ENCODE results near the gene MAT2B.

The MAT2B gene

DNA sequence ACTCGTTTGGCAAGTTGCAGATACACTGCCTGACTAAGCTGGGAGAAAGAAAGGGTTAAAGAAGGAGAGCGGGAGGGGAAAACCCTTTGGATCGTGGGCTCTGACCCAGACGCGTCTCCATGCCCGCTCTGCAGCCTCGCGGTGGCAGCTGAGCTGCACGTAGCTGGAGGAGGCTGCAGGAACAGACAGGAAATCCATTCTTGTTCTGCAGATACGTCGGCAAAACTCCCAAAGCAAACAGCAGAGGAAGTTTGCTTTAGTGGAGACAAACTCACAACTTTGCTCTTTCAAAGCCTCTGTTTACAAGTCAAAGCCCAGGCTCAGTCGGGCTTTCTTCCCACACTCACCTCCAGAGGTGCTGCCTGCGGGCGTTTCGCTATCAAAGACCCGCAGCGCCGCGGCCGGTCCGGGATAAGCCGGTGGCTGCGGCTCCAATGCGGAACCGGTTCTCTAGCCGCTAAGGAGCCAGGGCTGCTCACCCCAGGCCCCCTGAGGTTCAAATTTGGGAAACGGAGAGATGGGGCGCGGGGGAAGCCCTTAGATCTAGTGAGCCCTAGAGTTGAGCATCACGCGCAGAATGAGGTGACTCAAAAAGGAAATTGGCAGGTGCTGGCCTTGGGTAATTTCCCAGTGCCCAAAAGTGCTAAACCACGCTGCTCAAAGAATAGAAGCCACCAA lies 60.7 kb downstream of the MAT2B start:
- H2AFZ ChIP-seq (ENCODE audit: low read length) = peak overlapping the region; percentile 84
- H3K36me3 ChIP-seq (replicated peaks in 1 of 2; ENCODE audit: control insufficient read depth in 2 of 2, insufficient read depth in 2 of 2, low read length in 2 of 2) = no peaks in the 10 kb centered on the region
- no peak overlapping the region for H4K91ac ChIP-seq (ENCODE audit: low read depth, low read length, poor library complexity)
- H3K14ac ChIP-seq (ENCODE audit: low read length) = no peak overlapping the region
- peak overlapping the region; percentile 63 for H3K4me2 ChIP-seq (ENCODE audit: insufficient read depth, low read length, poor library complexity, severe bottlenecking)
- no peak overlapping the region for H2BK12ac ChIP-seq (ENCODE audit: low read length)
- no peaks in the 10 kb centered on the region for H3K9me3 ChIP-seq (replicated peaks in 1 of 2; ENCODE audit: control insufficient read depth in 2 of 2, insufficient read depth in 1 of 2, low read depth in 1 of 2, low read length in 2 of 2)
- no peak overlapping the region for H2BK5ac ChIP-seq (ENCODE audit: low read length)
- no peak overlapping the region for H3K18ac ChIP-seq (ENCODE audit: low read length)
- no peak overlapping the region for H3K9ac ChIP-seq (ENCODE audit: low read depth, low read length, poor library complexity)
- peaks cover 0 to 37% (median 22%) of the 10 kb centered on the region in 3 experiments for H3K27me3 ChIP-seq (ENCODE audit: control insufficient read depth in 3 of 3, insufficient read depth in 3 of 3, low read depth in 1 of 3, low read length in 3 of 3)
- H2BK15ac ChIP-seq (ENCODE audit: low read length) = no peak overlapping the region
- no peaks in the 10 kb centered on the region for H3K79me1 ChIP-seq (ENCODE audit: low read depth, low read length)
- H3K4ac ChIP-seq (ENCODE audit: low read length) = no peak overlapping the region
- DNase-seq (ENCODE audit: low spot score) = no peak
- WGBS, 2 donors (ENCODE audit: extremely low coverage in 2 of 2, insufficient read length in 2 of 2, insufficient replicate concordance in 1 of 2) = no CpG with 5 or more reads among the region's 32 CpGs
- H2BK120ac ChIP-seq (ENCODE audit: low read depth, low read length) = no peak overlapping the region
- H3K27ac ChIP-seq (replicated peaks; ENCODE audit: low read length) = no peak overlapping the region
- peaks cover 10 to 15% of the 10 kb centered on the region in 2 donors for H3K4me1 ChIP-seq (ENCODE audit: control insufficient read depth in 2 of 2, insufficient read depth in 1 of 2, low read depth in 1 of 2, low read length in 2 of 2)
- peak overlapping the region; percentile 27 to 68 for H3K4me3 ChIP-seq (ENCODE audit: low read length in 2 of 2)
- no peak overlapping the region for H2AK5ac ChIP-seq (ENCODE audit: low read depth, low read length)
- no peak overlapping the region for H4K8ac ChIP-seq (ENCODE audit: low read depth, low read length)
- no peak overlapping the region for H3K23ac ChIP-seq (ENCODE audit: low read depth, low read length, poor library complexity)

DNA sequence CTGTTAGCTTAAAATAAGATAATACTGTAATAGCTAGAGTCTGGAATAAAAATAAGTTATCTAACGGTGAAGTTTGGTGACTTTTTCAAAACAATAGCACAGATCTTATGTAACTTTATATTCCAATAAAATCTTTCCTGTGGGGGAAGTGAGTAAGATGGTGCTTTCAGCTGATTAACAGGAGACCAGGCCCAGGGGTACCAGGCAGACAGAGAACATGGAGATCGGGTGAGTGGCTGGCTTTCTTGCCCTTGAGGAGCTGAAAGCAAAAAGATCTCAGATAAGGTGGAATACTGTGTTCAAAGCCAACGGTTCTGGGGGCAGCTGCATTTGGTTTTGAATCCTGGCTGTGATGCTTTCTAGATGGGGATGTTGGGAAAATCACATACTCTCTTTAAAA lies 61.3 kb downstream of the MAT2B start:
- Histone ChIP-seq H3K4me3 (ENCODE audit: low read length in 2 of 2) (no peak overlapping the region), H3K4ac (ENCODE audit: low read length) (no peak overlapping the region)

DNA sequence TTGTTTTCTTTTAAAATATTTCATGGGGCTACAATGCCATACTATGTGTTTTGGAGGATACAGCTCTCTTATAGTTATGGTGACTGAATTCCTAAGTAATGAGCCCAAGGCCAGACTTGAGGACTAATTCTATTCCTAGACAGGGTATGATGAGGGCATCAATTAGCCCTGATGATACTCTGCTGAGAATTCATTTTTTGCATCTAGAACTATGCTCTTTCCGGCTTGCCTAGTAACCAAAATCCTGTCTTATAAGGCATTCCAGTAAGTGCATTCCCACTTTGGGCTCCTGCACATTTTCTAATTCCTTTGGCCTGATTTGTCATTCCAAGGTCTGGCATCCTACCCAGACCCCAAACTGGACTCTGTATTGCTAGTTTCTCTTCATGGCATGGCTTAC lies 62.4 kb downstream of the MAT2B start:
- no peak overlapping the region for H3K9ac ChIP-seq (ENCODE audit: low read depth, low read length, poor library complexity)
- no CpG with 5 or more reads among the region's 1 CpG for WGBS, 2 donors (ENCODE audit: extremely low coverage in 2 of 2, insufficient read length in 2 of 2, insufficient replicate concordance in 1 of 2)
- H3K27me3 ChIP-seq (ENCODE audit: control insufficient read depth in 3 of 3, insufficient read depth in 3 of 3, low read depth in 1 of 3, low read length in 3 of 3) = peaks cover 0 to 37% (median 22%) of the 10 kb centered on the region in 3 experiments
- H3K18ac ChIP-seq (ENCODE audit: low read length) = no peak overlapping the region
- no peak overlapping the region for H3K14ac ChIP-seq (ENCODE audit: low read length)
- DNase-seq (ENCODE audit: low spot score) = no peak
- H3K4me2 ChIP-seq (ENCODE audit: insufficient read depth, low read length, poor library complexity, severe bottlenecking) = no peak overlapping the region
- no peak overlapping the region for H2AK5ac ChIP-seq (ENCODE audit: low read depth, low read length)
- H3K23ac ChIP-seq (ENCODE audit: low read depth, low read length, poor library complexity) = no peak overlapping the region
- no peak overlapping the region for H2AFZ ChIP-seq (ENCODE audit: low read length)
- no peaks in the 10 kb centered on the region for H3K79me1 ChIP-seq (ENCODE audit: low read depth, low read length)
- no peak overlapping the region for H2BK5ac ChIP-seq (ENCODE audit: low read length)
- peaks cover 10 to 13% of the 10 kb centered on the region in 2 donors for H3K4me1 ChIP-seq (ENCODE audit: control insufficient read depth in 2 of 2, insufficient read depth in 1 of 2, low read depth in 1 of 2, low read length in 2 of 2)
- no peak overlapping the region for H2BK15ac ChIP-seq (ENCODE audit: low read length)
- no peak overlapping the region for H4K91ac ChIP-seq (ENCODE audit: low read depth, low read length, poor library complexity)
- H3K36me3 ChIP-seq (replicated peaks in 1 of 2; ENCODE audit: control insufficient read depth in 2 of 2, insufficient read depth in 2 of 2, low read length in 2 of 2) = no peaks in the 10 kb centered on the region
- no peak overlapping the region for H3K4me3 ChIP-seq (ENCODE audit: low read length in 2 of 2)
- H3K27ac ChIP-seq (replicated peaks; ENCODE audit: low read length) = no peak overlapping the region
- H2BK120ac ChIP-seq (ENCODE audit: low read depth, low read length) = no peak overlapping the region
- no peak overlapping the region for H4K8ac ChIP-seq (ENCODE audit: low read depth, low read length)
- no peak overlapping the region for H2BK12ac ChIP-seq (ENCODE audit: low read length)
- no peak overlapping the region for H3K4ac ChIP-seq (ENCODE audit: low read length)
- H3K9me3 ChIP-seq (replicated peaks in 1 of 2; ENCODE audit: control insufficient read depth in 2 of 2, insufficient read depth in 1 of 2, low read depth in 1 of 2, low read length in 2 of 2) = no peaks in the 10 kb centered on the region

More for the DNA sequence above, 61.3 kb downstream of the MAT2B start:
- H2AK5ac ChIP-seq (ENCODE audit: low read depth, low read length) = no peak overlapping the region
- H3K27ac ChIP-seq (replicated peaks; ENCODE audit: low read length) = no peak overlapping the region
- no peak overlapping the region for H3K14ac ChIP-seq (ENCODE audit: low read length)
- no peak overlapping the region for H2BK120ac ChIP-seq (ENCODE audit: low read depth, low read length)
- no peak overlapping the region for H3K9ac ChIP-seq (ENCODE audit: low read depth, low read length, poor library complexity)
- WGBS, 2 donors (ENCODE audit: extremely low coverage in 2 of 2, insufficient read length in 2 of 2, insufficient replicate concordance in 1 of 2) = no CpG with 5 or more reads among the region's 3 CpGs
- H3K18ac ChIP-seq (ENCODE audit: low read length) = no peak overlapping the region
- H2BK15ac ChIP-seq (ENCODE audit: low read length) = no peak overlapping the region
- peaks cover 0 to 37% (median 22%) of the 10 kb centered on the region in 3 experiments for H3K27me3 ChIP-seq (ENCODE audit: control insufficient read depth in 3 of 3, insufficient read depth in 3 of 3, low read depth in 1 of 3, low read length in 3 of 3)
- H2BK12ac ChIP-seq (ENCODE audit: low read length) = no peak overlapping the region
- no peaks in the 10 kb centered on the region for H3K9me3 ChIP-seq (replicated peaks in 1 of 2; ENCODE audit: control insufficient read depth in 2 of 2, insufficient read depth in 1 of 2, low read depth in 1 of 2, low read length in 2 of 2)
- no peak overlapping the region for H4K8ac ChIP-seq (ENCODE audit: low read depth, low read length)
- DNase-seq (ENCODE audit: low spot score) = no peak
- no peak overlapping the region for H3K23ac ChIP-seq (ENCODE audit: low read depth, low read length, poor library complexity)
- no peak overlapping the region for H2BK5ac ChIP-seq (ENCODE audit: low read length)
- H3K4me2 ChIP-seq (ENCODE audit: insufficient read depth, low read length, poor library complexity, severe bottlenecking) = no peak overlapping the region
- H3K4me1 ChIP-seq (ENCODE audit: control insufficient read depth in 2 of 2, insufficient read depth in 1 of 2, low read depth in 1 of 2, low read length in 2 of 2) = peaks cover 10 to 15% of the 10 kb centered on the region in 2 donors
- no peak overlapping the region for H4K91ac ChIP-seq (ENCODE audit: low read depth, low read length, poor library complexity)
- H3K36me3 ChIP-seq (replicated peaks in 1 of 2; ENCODE audit: control insufficient read depth in 2 of 2, insufficient read depth in 2 of 2, low read length in 2 of 2) = no peaks in the 10 kb centered on the region
- no peak overlapping the region for H2AFZ ChIP-seq (ENCODE audit: low read length)
- no peaks in the 10 kb centered on the region for H3K79me1 ChIP-seq (ENCODE audit: low read depth, low read length)
